ENCODE data around the gene NFKBIE.

- TF ChIP-seq CTCF (IDR thresholded peaks at IDR 0.05; ENCODE audit: poor library complexity) (no peak), EZH2 (IDR thresholded peaks at IDR 0.05; ENCODE audit: borderline replicate concordance) (no peak)
These were observed 7.0 kb downstream of the NFKBIE start for GRCh38 chr6:44258325-44258863.

All from hepatocyte (in vitro differentiated cells).